GM23338 (cell line): Measurements from ENCODE around the gene SLC35A3. TPM values are rescaled to one million over a fixed set of nuclear protein-coding genes. Genes with fewer than 3 reads are reported as not detected.
"Not testable (repeated sequence)": the region's sequence is repeated elsewhere in the genome, so short reads cannot be mapped to it uniquely, and the experiment has no call there.

Experiments
- ATAC-seq: fragments of 200-7000 bp; cut with Tn5 transposase; 3 replicates; pipeline ENCODE4 v1.9.1; 2020
- DNase-seq: peaks from one replicate; pipeline ENCODE4 v3.0.0-alpha.2; 2015; ENCODE audit warnings: low spot score
- H2AFZ ChIP-seq: fragments of 200-600 bp; sonication (generic); 2 replicates; pipeline ENCODE4 v1.8.0; 2016; ENCODE audit warnings: antibody characterized with exemption, mild to moderate bottlenecking, moderate library complexity
- H3F3A ChIP-seq: fragments of 200-600 bp; sonication (generic); replicated peaks from 2 replicates; pipeline ENCODE4 v1.8.0; 2017; ENCODE audit warnings: antibody characterized with exemption, mixed run types, low read depth
- H3K27ac ChIP-seq: fragments of 200-600 bp; sonication (generic); 2 replicates; pipeline ENCODE4 v1.6.1; 2016; ENCODE audit warnings: low read depth
- H3K27me3 ChIP-seq: fragments of 200-600 bp; sonication (generic); 2 replicates; pipeline ENCODE4 v1.8.0; 2016; ENCODE audit warnings: mild to moderate bottlenecking, mixed run types, moderate library complexity; ENCODE audit not compliant: insufficient read depth
- H3K36me3 ChIP-seq: fragments of 200-600 bp; sonication (generic); 2 replicates; pipeline ENCODE4 v1.8.0; 2016; ENCODE audit warnings: mild to moderate bottlenecking; ENCODE audit not compliant: insufficient read depth
- H3K4me1 ChIP-seq: fragments of 200-600 bp; sonication (generic); 2 replicates; pipeline ENCODE4 v1.8.0; 2016; ENCODE audit warnings: mild to moderate bottlenecking, moderate library complexity; ENCODE audit not compliant: insufficient read depth
- H3K4me2 ChIP-seq: fragments of 200-600 bp; sonication (generic); 2 replicates; pipeline ENCODE4 v1.7.1; 2017; ENCODE audit warnings: mixed run types
- H3K4me3 ChIP-seq: fragments of 200-600 bp; sonication (generic); 2 replicates; pipeline ENCODE4 v1.6.1; 2016; ENCODE audit warnings: mixed run types
- H3K79me2 ChIP-seq: fragments of 200-600 bp; sonication (generic); replicated peaks from 2 replicates; pipeline ENCODE4 v1.8.0; 2017; ENCODE audit warnings: mild to moderate bottlenecking; ENCODE audit not compliant: insufficient read depth
- H3K9me2 ChIP-seq: fragments of 200-600 bp; sonication (generic); 2 replicates; pipeline ENCODE4 v1.8.0; 2017; ENCODE audit not compliant: insufficient read depth
- H4K20me1 ChIP-seq: fragments of 200-600 bp; sonication (generic); replicated peaks from 2 replicates; pipeline ENCODE4 v1.8.0; 2017; ENCODE audit warnings: mild to moderate bottlenecking; ENCODE audit not compliant: insufficient read depth
- H3K27ac Mint-ChIP-seq: 2 replicates; pipeline ENCODE4 v1.8.0; 2020; ENCODE audit warnings: inconsistent platforms, mild to moderate bottlenecking, moderate library complexity, mixed read lengths
- H3K27me3 Mint-ChIP-seq: 3 replicates; pipeline ENCODE4 v1.8.0; 2022; ENCODE audit warnings: low read depth, mild to moderate bottlenecking, moderate library complexity, mixed read lengths, inconsistent platforms; ENCODE audit not compliant: insufficient read depth, poor library complexity
- H3K36me3 Mint-ChIP-seq: 3 replicates; pipeline ENCODE4 v1.8.0; 2021; ENCODE audit warnings: low read depth, mild to moderate bottlenecking, inconsistent platforms, moderate library complexity, mixed read lengths
- H3K4me1 Mint-ChIP-seq: 3 replicates; pipeline ENCODE4 v1.8.0; 2020; ENCODE audit warnings: mild to moderate bottlenecking, inconsistent platforms, mixed read lengths
- H3K4me3 Mint-ChIP-seq: 3 replicates; pipeline ENCODE4 v1.8.0; 2021; ENCODE audit warnings: moderate library complexity, mild to moderate bottlenecking, inconsistent platforms, mixed read lengths
- H3K9me3 Mint-ChIP-seq: 3 replicates; pipeline ENCODE4 v1.8.0; 2020; ENCODE audit warnings: moderate library complexity, mild to moderate bottlenecking, inconsistent platforms, mixed read lengths
- CREB1 ChIP-seq: fragments of 250-450 bp; sonication (Bioruptor Pico); IDR thresholded peaks from 2 replicates; pipeline ENCODE4 v1.5.0; 2020; ENCODE audit warnings: low read depth, mild to moderate bottlenecking, moderate library complexity
- ETS1 ChIP-seq: IDR thresholded peaks from 2 replicates; pipeline ENCODE4 v1.6.1; 2016; ENCODE audit warnings: antibody characterized with exemption
- EZH2 ChIP-seq: fragments of 200-600 bp; sonication (generic); IDR thresholded peaks from one replicate; pipeline ENCODE4 v1.8.0; 2017; ENCODE audit warnings: antibody characterized with exemption, mild to moderate bottlenecking, low read depth; ENCODE audit not compliant: unreplicated experiment
- JUNB ChIP-seq: IDR thresholded peaks from one replicate; pipeline ENCODE4 v1.6.1; 2016; ENCODE audit warnings: antibody characterized with exemption; ENCODE audit not compliant: unreplicated experiment
- NANOG ChIP-seq: IDR thresholded peaks from 2 replicates; pipeline ENCODE4 v1.6.1; 2016; ENCODE audit warnings: antibody characterized with exemption, borderline replicate concordance
- REST ChIP-seq: IDR thresholded peaks from one replicate; pipeline ENCODE4 v1.6.1; 2018; ENCODE audit warnings: antibody characterized with exemption; ENCODE audit not compliant: unreplicated experiment
- polyA plus RNA-seq: library from polyadenylated mRNA; unstranded; fragments of >200 nt; fragmentation: Nextera tagmentation; extraction: Ambion mirVana; gene quantifications from 2 replicates; pipeline ENCODE4 v1.2.1, GENCODE V29; 2016
- total RNA-seq: library from RNA; depleted of rRNA; stranded (reverse); fragments of >200 nt; shearing (Covaris generic); gene quantifications from 2 replicates; pipeline ENCODE4 v1.2.3, GENCODE V29; 2014

The SLC35A3 gene
- total and polyA plus RNA-seq, 2 experiments from 2014 or later: 7.6 to 27.2 TPM

GRCh38 chr1:99959189-99959705, 10.5 kb upstream of the SLC35A3 start:
- not testable (repeated sequence) for H3K27ac Mint-ChIP-seq, H3K4me1 Mint-ChIP-seq, H3K9me2 ChIP-seq, DNase-seq, H3K79me2 ChIP-seq, H3K36me3 ChIP-seq, H3K4me3 Mint-ChIP-seq, H4K20me1 ChIP-seq, H2AFZ ChIP-seq, H3K4me2 ChIP-seq, H3F3A ChIP-seq, H3K27me3 ChIP-seq, H3K4me1 ChIP-seq, ATAC-seq, H3K9me3 Mint-ChIP-seq, H3K36me3 Mint-ChIP-seq, H3K4me3 ChIP-seq, H3K27ac ChIP-seq, H3K27me3 Mint-ChIP-seq

GRCh38 chr1:99960260-99960659, 9.5 kb upstream of the SLC35A3 start:
- H3K27ac Mint-ChIP-seq: not testable (repeated sequence)

GRCh38 chr1:99963041-99963795, 6.6 kb upstream of the SLC35A3 start:
- no peak overlapping the region for H3K4me3 Mint-ChIP-seq
- H3K27ac Mint-ChIP-seq: no peak overlapping the region
- H2AFZ ChIP-seq: no peak overlapping the region
- peaks cover 4% of the 10 kb centered on the region; the same call in 1 of the 2 replicates for H3K4me1 ChIP-seq
- H3K27me3 ChIP-seq: no peaks in the 10 kb centered on the region
- no peaks in the 10 kb centered on the region for H3K36me3 Mint-ChIP-seq
- no peak overlapping the region for H3K27ac ChIP-seq
- H3K4me3 ChIP-seq: no peak overlapping the region
- H3K9me3 Mint-ChIP-seq: no peaks in the 10 kb centered on the region
- no peaks in the 10 kb centered on the region for H3K79me2 ChIP-seq
- ATAC-seq (no peak), DNase-seq (no peak)
- no peaks in the 10 kb centered on the region for H3K9me2 ChIP-seq
- peaks cover 2% of the 10 kb centered on the region for H3K27me3 Mint-ChIP-seq
- no peaks in the 10 kb centered on the region for H3K36me3 ChIP-seq
- H3F3A ChIP-seq: no peaks in the 10 kb centered on the region
- no peak overlapping the region for H3K4me2 ChIP-seq
- H4K20me1 ChIP-seq: no peaks in the 10 kb centered on the region
- H3K4me1 Mint-ChIP-seq: peaks cover under 1% of the 10 kb centered on the region; the same call in 2 of the 3 replicates
- TF ChIP-seq REST (no peak), EZH2 (no peak), CREB1 (CRISPR knock-in tag) (no peak), ETS1 (no peak), NANOG (no peak), JUNB (no peak)

More at GRCh38 chr1:99960260-99960659, 9.5 kb upstream of the SLC35A3 start:
- H3K4me1 ChIP-seq, H3K27me3 Mint-ChIP-seq, H3K79me2 ChIP-seq, H3K4me3 Mint-ChIP-seq, ATAC-seq, H3K4me3 ChIP-seq, H3K9me2 ChIP-seq, DNase-seq, H3K27ac ChIP-seq, H4K20me1 ChIP-seq, H3K9me3 Mint-ChIP-seq, H3K27me3 ChIP-seq, H3K4me2 ChIP-seq, H3K36me3 ChIP-seq, H2AFZ ChIP-seq, H3K4me1 Mint-ChIP-seq, H3F3A ChIP-seq, H3K36me3 Mint-ChIP-seq: not testable (repeated sequence)
